GM12891 (cell line): ENCODE results near the gene PRKG2.

Experiments
- DNase-seq: peaks from one replicate; pipeline ENCODE4 v3.0.0; 2011; ENCODE audit warnings: low spot score; ENCODE audit not compliant: insufficient read length
- FAIRE-seq: peaks from 2 replicates; lab custom pipeline; 2011; peaks lifted over from hg19 to GRCh38; lab: Jason Lieb, UNC
- PAX5 ChIP-seq: IDR thresholded peaks from 2 replicates; pipeline ENCODE4 v1.6.1; 2011; ENCODE audit warnings: low read length, moderate library complexity, mild to moderate bottlenecking; ENCODE audit not compliant: insufficient read depth, severe bottlenecking
- POLR2A ChIP-seq: IDR thresholded peaks from 2 replicates; pipeline ENCODE4 v1.6.1; 2011; ENCODE audit warnings: low read depth, low read length, control low read depth
- POLR2AphosphoS5 ChIP-seq: IDR thresholded peaks from 2 replicates; pipeline ENCODE4 v1.6.1; 2011; ENCODE audit warnings: low read depth, low read length, control low read depth
- POU2F2 ChIP-seq: IDR thresholded peaks from 2 replicates; pipeline ENCODE4 v1.6.1; 2011; ENCODE audit warnings: low read depth, mild to moderate bottlenecking, control low read depth, low read length, moderate library complexity
- SPI1 ChIP-seq: IDR thresholded peaks from 2 replicates; pipeline ENCODE4 v1.6.1; 2011; ENCODE audit warnings: low read depth, low read length, control low read depth
- TAF1 ChIP-seq: IDR thresholded peaks from 2 replicates; pipeline ENCODE4 v1.6.1; 2011; ENCODE audit warnings: low read depth, low read length, control low read depth

The PRKG2 gene

GRCh38 chr4:81143183-81143582 is 71.8 kb downstream of the PRKG2 start:
- DNase-seq (no peak), FAIRE-seq (no peak)
- TF ChIP-seq POLR2A (no peak), PAX5 (no peak), POU2F2 (no peak), SPI1 (no peak), TAF1 (no peak)

DNA sequence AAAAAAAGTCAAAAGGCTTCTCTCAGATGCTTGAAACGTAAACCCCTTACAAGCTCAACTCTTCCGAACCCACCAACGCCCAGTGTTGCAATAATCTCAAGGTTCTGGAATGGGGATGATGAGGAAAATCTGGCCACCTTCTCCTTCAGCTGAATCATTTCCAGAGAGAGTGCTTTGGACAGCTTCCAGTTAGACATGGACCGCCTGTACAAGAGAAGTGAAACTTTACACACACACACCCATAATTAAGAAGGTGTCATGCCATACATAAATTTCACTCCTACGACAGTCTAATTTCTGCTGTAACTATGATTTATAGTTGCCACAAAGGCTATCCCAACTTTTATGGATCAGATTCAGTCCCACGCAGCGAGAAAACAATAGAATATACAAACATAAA is 72.3 kb downstream of the PRKG2 start:
- DNase-seq (no peak), FAIRE-seq (no peak)
- TF ChIP-seq POLR2AphosphoS5 (no peak), POU2F2 (no peak)

GRCh38 chr4:81137894-81138293 is 77.1 kb downstream of the PRKG2 start:
- TF ChIP-seq TAF1 (no peak), SPI1 (no peak), POLR2AphosphoS5 (no peak), POU2F2 (no peak), PAX5 (no peak), POLR2A (no peak)
- DNase-seq: no peak
- FAIRE-seq: no peak

- FAIRE-seq (no peak), DNase-seq (no peak)
- TF ChIP-seq TAF1 (no peak), PAX5 (no peak), POU2F2 (no peak), SPI1 (no peak), POLR2AphosphoS5 (no peak), POLR2A (no peak)
Observed at GRCh38 chr4:81137446-81137845, 77.6 kb downstream of the PRKG2 start.

- FAIRE-seq: no peak
- no peak for DNase-seq
- TF ChIP-seq POU2F2 (no peak), POLR2A (no peak), POLR2AphosphoS5 (no peak), SPI1 (no peak), PAX5 (no peak), TAF1 (no peak)
Observed at GRCh38 chr4:81136161-81136905, 78.7 kb downstream of the PRKG2 start.

DNA sequence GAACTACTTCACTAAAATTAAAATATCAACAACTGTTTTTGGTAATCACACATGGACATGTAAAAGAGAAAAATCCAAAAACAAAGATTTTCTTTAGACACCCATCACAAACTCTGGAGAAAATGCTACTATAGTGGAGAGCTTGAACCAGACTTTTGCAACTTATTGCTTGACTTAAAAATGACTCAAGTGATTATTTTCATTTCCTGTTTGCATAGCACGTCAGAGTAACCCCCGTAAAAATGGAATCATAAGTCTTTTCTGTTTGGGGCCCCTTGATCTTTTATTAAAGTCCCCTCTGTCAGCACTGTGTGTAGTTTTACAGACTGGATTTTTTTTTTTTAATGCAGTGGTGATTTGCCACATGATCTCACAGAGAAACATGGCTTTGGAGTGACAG is 79.5 kb downstream of the PRKG2 start:
- DNase-seq (no peak), FAIRE-seq (no peak)
- TF ChIP-seq POLR2A (no peak), SPI1 (peak; percentile 44), POU2F2 (no peak), TAF1 (no peak), PAX5 (no peak)

GRCh38 chr4:81131563-81131962 is 83.5 kb downstream of the PRKG2 start:
- FAIRE-seq (no peak), DNase-seq (no peak)
- TF ChIP-seq POLR2A (no peak), POLR2AphosphoS5 (no peak)

- FAIRE-seq: no peak
- no peak for TF ChIP-seq POLR2A
- TF ChIP-seq SPI1: no peak
- TF ChIP-seq TAF1: no peak
- TF ChIP-seq PAX5: no peak
- DNase-seq: no peak
Observed at GRCh38 chr4:81131066-81131465, 84.0 kb downstream of the PRKG2 start.

- DNase-seq: no peak
- TF ChIP-seq PAX5 (no peak), POLR2AphosphoS5 (no peak), SPI1 (no peak), POLR2A (no peak), POU2F2 (no peak), TAF1 (no peak)
- no peak for FAIRE-seq
Observed at GRCh38 chr4:81130569-81130968, 84.5 kb downstream of the PRKG2 start.

DNA sequence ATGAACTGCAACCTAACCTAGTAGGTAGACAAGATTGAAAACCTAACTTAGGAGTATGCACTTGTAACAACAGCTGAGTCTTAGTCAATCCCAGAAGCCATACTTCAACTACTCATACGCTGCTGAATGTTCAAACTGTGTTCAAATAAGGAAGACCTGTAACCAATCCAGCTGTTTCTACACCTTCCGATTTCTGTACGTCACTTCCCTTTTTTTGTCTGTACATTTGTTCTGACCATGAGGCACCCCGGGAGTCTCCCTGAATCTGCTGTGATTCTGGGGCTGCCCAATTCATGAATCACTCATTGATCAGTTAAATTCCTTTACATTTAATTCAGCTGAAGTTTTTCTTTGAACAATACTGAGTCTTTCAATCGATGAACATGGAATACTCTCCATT is 95.0 kb downstream of the PRKG2 start:
- DNase-seq (no peak), FAIRE-seq (no peak)
- no peak for TF ChIP-seq PAX5
- TF ChIP-seq POLR2AphosphoS5: no peak

GRCh38 chr4:81118086-81118485 is 96.9 kb downstream of the PRKG2 start:
- DNase-seq: no peak
- TF ChIP-seq POLR2AphosphoS5 (no peak), TAF1 (no peak), PAX5 (no peak), POU2F2 (no peak), POLR2A (no peak), SPI1 (no peak)
- FAIRE-seq: no peak
